Measurements from ENCODE around the gene SPA17.

The SPA17 gene

DNA sequence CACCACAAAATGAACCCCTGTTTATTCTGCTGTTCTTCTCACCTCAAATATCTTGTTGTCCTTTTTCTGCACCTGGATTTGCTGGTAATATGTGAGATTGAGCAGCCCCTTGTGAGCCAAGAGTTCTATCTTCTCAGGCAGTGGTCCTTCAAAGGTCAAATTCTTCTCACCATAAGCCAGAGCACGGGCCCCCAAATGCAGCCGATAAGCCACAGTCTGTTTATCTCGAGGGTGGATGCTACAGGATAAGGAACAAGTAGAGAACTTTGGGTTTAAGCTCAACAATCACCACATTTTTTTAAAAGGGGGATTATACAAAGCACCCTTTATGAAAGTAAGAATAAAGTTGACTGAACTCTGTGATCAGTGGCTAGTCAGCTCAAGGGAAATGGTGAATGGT lies 35.2 kb upstream of the SPA17 start:
- H3K4me3 ChIP-seq (replicated peaks; ENCODE audit: low read depth, low read length), result no peak overlapping the region
- no peak for DNase-seq (ENCODE audit: extremely low read depth, low read depth)
- TF ChIP-seq, protein P1, sequence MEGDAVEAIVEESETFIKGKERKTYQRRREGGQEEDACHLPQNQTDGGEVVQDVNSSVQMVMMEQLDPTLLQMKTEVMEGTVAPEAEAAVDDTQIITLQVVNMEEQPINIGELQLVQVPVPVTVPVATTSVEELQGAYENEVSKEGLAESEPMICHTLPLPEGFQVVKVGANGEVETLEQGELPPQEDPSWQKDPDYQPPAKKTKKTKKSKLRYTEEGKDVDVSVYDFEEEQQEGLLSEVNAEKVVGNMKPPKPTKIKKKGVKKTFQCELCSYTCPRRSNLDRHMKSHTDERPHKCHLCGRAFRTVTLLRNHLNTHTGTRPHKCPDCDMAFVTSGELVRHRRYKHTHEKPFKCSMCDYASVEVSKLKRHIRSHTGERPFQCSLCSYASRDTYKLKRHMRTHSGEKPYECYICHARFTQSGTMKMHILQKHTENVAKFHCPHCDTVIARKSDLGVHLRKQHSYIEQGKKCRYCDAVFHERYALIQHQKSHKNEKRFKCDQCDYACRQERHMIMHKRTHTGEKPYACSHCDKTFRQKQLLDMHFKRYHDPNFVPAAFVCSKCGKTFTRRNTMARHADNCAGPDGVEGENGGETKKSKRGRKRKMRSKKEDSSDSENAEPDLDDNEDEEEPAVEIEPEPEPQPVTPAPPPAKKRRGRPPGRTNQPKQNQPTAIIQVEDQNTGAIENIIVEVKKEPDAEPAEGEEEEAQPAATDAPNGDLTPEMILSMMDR (IDR thresholded peaks at IDR 0.05; ENCODE audit: low read depth, low read length, missing control alignments), result no peak

DNA sequence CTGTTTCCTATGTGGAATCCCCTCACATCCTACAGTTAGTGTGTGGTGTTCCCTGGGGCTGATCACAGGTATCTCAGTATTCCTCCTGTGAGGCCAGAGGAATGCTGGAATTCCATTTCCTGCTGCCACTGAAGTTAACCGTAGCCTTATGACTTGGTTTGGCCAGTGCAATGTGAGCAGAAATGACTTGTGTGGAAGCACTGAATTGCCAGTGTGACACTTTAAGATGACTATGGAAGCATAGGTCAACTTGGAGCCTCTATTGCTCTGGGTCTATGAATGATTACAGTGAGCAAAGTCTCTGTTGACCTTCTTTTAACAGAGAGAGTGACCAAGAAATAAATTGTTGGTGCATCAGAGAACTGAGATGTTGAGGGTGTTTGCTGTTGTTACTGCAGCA lies 34.5 kb upstream of the SPA17 start:
- TF ChIP-seq, protein P1 (IDR thresholded peaks at IDR 0.05; ENCODE audit: low read depth, low read length, missing control alignments), result no peak
- DNase-seq (ENCODE audit: extremely low read depth, low read depth), result no peak
- no peak overlapping the region for H3K4me3 ChIP-seq (replicated peaks; ENCODE audit: low read depth, low read length)

DNA sequence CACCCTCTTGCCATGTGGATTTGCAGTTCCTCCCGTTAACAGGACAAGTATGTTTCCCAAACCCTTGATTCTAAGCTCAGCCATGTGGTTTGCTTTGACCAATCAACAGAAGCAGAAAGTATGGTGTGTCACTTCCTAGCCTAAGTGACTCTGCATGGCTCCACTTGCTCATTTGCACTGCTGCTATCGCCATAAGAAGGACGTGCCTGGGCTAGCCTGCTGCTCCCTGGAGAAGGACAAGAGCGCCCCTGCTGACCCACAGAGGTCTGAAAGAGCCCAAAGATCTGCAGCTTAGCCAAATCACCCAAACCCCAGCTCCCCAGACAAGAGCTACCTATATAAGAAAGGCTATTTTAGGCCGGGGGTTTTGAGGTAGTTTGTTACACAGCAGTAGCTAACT lies 33.0 kb upstream of the SPA17 start:
- no peak for DNase-seq (ENCODE audit: extremely low read depth, low read depth)
- TF ChIP-seq, protein P1 (IDR thresholded peaks at IDR 0.05; ENCODE audit: low read depth, low read length, missing control alignments), result no peak
- no peak overlapping the region for H3K4me3 ChIP-seq (replicated peaks; ENCODE audit: low read depth, low read length)

DNA sequence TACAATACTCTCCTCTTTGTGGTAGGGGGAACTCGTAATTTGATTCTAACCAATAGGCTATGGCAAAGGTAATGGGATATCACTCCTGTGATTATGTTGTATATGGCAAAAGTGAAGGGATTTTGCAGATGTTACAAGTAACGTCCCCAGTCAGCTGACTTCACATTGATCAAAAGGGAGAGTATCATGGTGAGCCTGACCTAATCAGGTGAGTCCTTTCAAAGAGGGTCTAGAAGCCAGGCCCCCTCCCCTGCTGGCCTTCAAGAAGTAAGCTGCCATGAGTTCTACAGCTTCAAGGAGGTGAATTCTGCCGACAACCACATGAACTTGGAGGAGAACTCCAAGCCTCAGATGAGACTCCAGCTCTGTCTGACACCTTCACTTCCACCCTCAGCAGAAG lies 31.1 kb upstream of the SPA17 start:
- H3K4me3 ChIP-seq (replicated peaks; ENCODE audit: low read depth, low read length), result no peak overlapping the region
- TF ChIP-seq, protein P1 (IDR thresholded peaks at IDR 0.05; ENCODE audit: low read depth, low read length, missing control alignments), result no peak
- DNase-seq (ENCODE audit: extremely low read depth, low read depth), result no peak

DNA sequence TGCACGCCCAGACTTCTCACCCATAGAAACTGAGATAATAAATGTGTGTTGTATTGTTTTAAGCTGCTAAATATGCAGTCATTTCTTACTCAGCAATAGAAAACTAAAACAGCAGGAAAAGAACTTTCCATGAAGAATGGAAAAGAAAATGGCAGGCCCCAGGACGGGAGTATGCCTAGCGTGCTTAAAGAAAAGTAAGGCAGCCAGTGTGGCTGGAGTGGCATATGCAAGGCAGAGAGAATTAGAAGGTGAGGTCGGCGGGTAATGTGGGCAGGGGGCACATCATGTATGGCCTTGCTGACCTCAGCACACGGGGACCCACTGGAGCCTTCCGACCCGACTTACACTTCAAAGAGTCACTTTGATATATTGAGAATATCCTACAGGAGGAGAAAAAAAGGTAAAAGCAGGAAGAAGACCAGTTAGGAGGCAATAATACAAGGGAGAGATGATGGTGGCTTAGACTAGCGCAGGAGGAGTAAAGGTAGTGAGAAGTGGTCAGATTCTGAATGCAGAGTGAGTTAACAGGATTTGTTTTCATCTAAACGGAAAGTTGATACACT lies 30.6 kb upstream of the SPA17 start:
- DNase-seq (ENCODE audit: extremely low read depth, low read depth), result no peak
- TF ChIP-seq, protein P1 (IDR thresholded peaks at IDR 0.05; ENCODE audit: low read depth, low read length, missing control alignments), result no peak
- H3K4me3 ChIP-seq (replicated peaks; ENCODE audit: low read depth, low read length), result no peak overlapping the region

DNA sequence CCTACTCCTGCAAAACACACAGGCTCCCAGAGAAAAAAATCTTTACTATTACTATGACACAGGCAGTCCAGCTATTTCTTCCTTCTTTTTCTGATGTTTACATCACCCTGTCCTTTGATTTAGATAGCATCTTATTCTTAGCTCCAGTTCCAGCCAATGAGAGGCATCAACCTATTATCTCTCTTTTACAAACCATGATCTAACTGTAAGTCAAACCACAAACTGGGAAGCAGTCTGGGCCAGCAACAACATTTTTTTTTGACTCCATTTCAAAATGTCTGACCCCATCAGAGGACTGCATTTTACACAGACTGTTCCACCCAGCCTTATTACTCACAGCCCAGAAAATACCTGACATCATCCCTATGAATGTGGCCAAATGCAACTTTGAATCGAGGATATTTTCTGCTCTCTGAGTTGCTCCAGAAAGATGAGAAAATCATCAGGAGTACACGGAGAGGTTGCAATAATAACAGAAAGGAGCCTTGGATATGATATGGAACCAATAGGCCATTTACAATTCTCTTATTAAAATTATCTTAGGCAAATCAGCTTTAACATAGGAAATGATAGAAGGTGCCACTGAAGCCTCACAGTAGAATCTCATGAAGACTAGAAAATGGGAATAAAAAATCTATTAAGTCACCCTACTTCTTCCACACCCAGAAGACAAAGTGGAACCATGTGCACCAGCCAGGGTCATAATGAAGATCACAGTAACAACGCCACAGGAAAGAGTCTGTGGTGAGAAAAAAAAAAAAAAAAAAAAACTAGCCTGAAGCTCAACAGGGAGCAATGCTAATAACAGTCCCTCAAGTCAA lies 29.9 kb upstream of the SPA17 start:
- DNase-seq (ENCODE audit: extremely low read depth, low read depth), result no peak
- TF ChIP-seq, protein P1 (IDR thresholded peaks at IDR 0.05; ENCODE audit: low read depth, low read length, missing control alignments), result no peak
- no peak overlapping the region for H3K4me3 ChIP-seq (replicated peaks; ENCODE audit: low read depth, low read length)
